Measurements from ENCODE around the gene BBS7. TPM values are rescaled to one million over a fixed set of nuclear protein-coding genes. Genes with fewer than 3 reads are reported as not detected.

Gene BBS7
- total RNA-seq, 1 experiment from 2014 or later: 20.3 TPM

- no peak overlapping the region for H3K27ac ChIP-seq
- H3F3A ChIP-seq (ENCODE audit: insufficient read depth, low read depth): no peaks in the 10 kb centered on the region
- no peaks in the 10 kb centered on the region for H3K36me3 ChIP-seq (ENCODE audit: low read depth)
- H3K27me3 ChIP-seq (ENCODE audit: insufficient read depth, low read depth): no peaks in the 10 kb centered on the region
- no peak for DNase-seq
- no peak overlapping the region for H3K4me3 ChIP-seq
- no peak overlapping the region for H2AFZ ChIP-seq
- H3K9me3 ChIP-seq (ENCODE audit: insufficient read depth, low read depth): no peaks in the 10 kb centered on the region
- no peaks in the 10 kb centered on the region; the same call in 1 of the 2 replicates for H3K9me2 ChIP-seq (ENCODE audit: insufficient read depth)
- no peak overlapping the region for H3K4me2 ChIP-seq
- H3K4me1 ChIP-seq (replicated peaks; ENCODE audit: insufficient read depth): no peaks in the 10 kb centered on the region
- H3K79me2 ChIP-seq (ENCODE audit: low read depth): no peaks in the 10 kb centered on the region
- H4K20me1 ChIP-seq (ENCODE audit: insufficient read depth): no peaks in the 10 kb centered on the region
- no peak for TF ChIP-seq EZH2 (IDR thresholded peaks at IDR 0.05; ENCODE audit: low read depth)
- no peak for TF ChIP-seq CTCF (conservative IDR thresholded peaks at IDR 0.05)
- intact Hi-C loops (cut with micrococcal nuclease; ENCODE audit: unreplicated experiment): no loop called here
- CTCF ChIA-PET: no interaction called here
- POLR2A ChIA-PET (ENCODE audit: unreplicated experiment): no interaction called here
- BruUV-seq (replicated peaks): no TSS peak
Measured at GRCh38 chr4:121888134-121888533, 17.9 kb upstream of the BBS7 start.

DNA sequence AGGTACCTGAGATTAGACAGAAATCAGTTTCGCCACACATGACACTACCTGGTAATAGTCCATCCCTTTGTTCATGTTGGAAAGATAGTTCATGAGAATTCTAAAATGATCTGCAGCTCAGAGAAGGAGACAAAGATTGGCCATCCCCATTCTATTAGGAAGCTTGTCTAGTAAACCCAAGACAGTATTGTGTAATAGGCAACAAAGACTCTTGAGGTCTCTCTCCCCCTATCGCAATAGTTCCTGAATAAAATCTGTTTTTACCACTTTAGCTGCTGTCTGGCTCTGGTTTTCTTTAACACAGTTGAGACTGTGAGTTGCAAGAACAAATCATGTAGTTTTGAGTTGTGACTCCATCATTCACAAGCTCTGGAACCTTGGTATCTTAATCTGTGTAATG is 14.8 kb upstream of the BBS7 start:
- no peaks in the 10 kb centered on the region; the same call in 1 of the 2 replicates for H3K9me2 ChIP-seq (ENCODE audit: insufficient read depth)
- no TSS peak for BruUV-seq (replicated peaks)
- H3K27ac ChIP-seq: no peak overlapping the region
- no peaks in the 10 kb centered on the region for H3K27me3 ChIP-seq (ENCODE audit: insufficient read depth, low read depth)
- H3K4me3 ChIP-seq: no peak overlapping the region
- POLR2A ChIA-PET (ENCODE audit: unreplicated experiment): no interaction called here
- CTCF ChIA-PET: no interaction called here
- no peak for DNase-seq
- no peaks in the 10 kb centered on the region for H3K36me3 ChIP-seq (ENCODE audit: low read depth)
- H4K20me1 ChIP-seq (ENCODE audit: insufficient read depth): no peaks in the 10 kb centered on the region
- intact Hi-C loops (cut with micrococcal nuclease; ENCODE audit: unreplicated experiment): no loop called here
- no peaks in the 10 kb centered on the region for H3F3A ChIP-seq (ENCODE audit: insufficient read depth, low read depth)
- H3K4me1 ChIP-seq (replicated peaks; ENCODE audit: insufficient read depth): no peaks in the 10 kb centered on the region
- H3K4me2 ChIP-seq: no peak overlapping the region
- no peaks in the 10 kb centered on the region for H3K79me2 ChIP-seq (ENCODE audit: low read depth)
- TF ChIP-seq EZH2 (IDR thresholded peaks at IDR 0.05; ENCODE audit: low read depth) (no peak), CTCF (conservative IDR thresholded peaks at IDR 0.05) (no peak)
- no peak overlapping the region for H2AFZ ChIP-seq
- peaks cover 3% of the 10 kb centered on the region; the same call in 1 of the 2 replicates for H3K9me3 ChIP-seq (ENCODE audit: insufficient read depth, low read depth)

GRCh38 chr4:121881158-121881557 is 10.9 kb upstream of the BBS7 start:
- Histone ChIP-seq H3K4me1 (replicated peaks; ENCODE audit: insufficient read depth) (no peaks in the 10 kb centered on the region), H3K4me2 (no peak overlapping the region), H3K9me2 (ENCODE audit: insufficient read depth) (no peaks in the 10 kb centered on the region), H3K27me3 (ENCODE audit: insufficient read depth, low read depth) (no peaks in the 10 kb centered on the region), H3K4me3 (no peak overlapping the region), H2AFZ (no peak overlapping the region), H4K20me1 (ENCODE audit: insufficient read depth) (no peaks in the 10 kb centered on the region), H3K9me3 (ENCODE audit: insufficient read depth, low read depth) (peaks cover 3% of the 10 kb centered on the region; the same call in 1 of the 2 replicates), H3K27ac (no peak overlapping the region), H3K79me2 (ENCODE audit: low read depth) (no peaks in the 10 kb centered on the region), H3K36me3 (ENCODE audit: low read depth) (no peaks in the 10 kb centered on the region), H3F3A (ENCODE audit: insufficient read depth, low read depth) (no peaks in the 10 kb centered on the region)
- intact Hi-C loops (cut with micrococcal nuclease; ENCODE audit: unreplicated experiment): no loop called here
- POLR2A ChIA-PET (ENCODE audit: unreplicated experiment): no interaction called here
- CTCF ChIA-PET: no interaction called here
- BruUV-seq (replicated peaks): no TSS peak
- no peak for DNase-seq
- TF ChIP-seq EZH2 (IDR thresholded peaks at IDR 0.05; ENCODE audit: low read depth) (no peak), CTCF (conservative IDR thresholded peaks at IDR 0.05) (no peak)

Data from PC-9 (cell line).